HG02623 (cell line): ENCODE measurements around the gene TCEAL7.

Experiments used
- ATAC-seq: cut with Tn5 transposase; IDR thresholded peaks from one replicate; pipeline ENCODE4 v1.9.1; 2021; ENCODE audit warnings: moderate library complexity; ENCODE audit not compliant: unreplicated experiment

The TCEAL7 gene

DNA sequence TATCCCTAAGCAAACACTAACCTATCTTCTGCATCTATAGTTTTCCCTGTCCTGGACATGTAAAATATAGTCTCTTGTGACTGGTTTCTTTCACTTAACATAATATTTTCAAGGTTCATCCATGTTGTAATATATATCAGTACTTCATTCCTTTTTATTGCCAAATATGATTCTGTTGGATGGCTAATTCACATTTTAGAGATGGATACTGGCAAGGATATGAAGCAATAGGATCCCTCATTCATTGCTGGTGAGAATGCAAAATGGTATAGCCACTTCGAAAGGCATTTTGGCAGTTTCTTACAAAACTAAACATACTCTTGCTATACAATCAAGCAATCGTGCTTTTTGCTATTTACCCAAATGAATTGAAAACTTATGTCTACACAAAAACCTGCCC, 33.0 kb downstream of the TCEAL7 start:
- ATAC-seq: no peak

DNA sequence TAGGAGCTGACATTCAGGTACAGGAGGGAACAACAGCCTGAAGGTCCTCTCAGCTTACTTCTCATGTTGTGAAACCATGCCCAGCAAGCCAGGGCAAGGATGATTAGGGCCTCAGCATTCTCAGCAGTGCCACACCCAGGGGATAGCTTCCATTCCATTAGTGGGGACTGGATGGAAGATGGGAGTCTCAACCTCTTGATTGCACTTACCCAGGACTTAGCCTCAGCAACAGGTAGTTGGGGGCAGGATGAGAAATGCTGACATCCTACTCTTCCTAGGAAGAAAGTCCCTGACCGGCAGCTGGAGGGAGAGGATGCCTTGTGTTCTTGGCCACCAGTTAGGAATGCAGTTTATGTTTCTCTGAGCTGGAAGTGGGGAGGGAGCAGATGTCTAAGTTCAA, 37.5 kb downstream of the TCEAL7 start:
- ATAC-seq: no peak

GRCh38 chrX:103369479-103369878, 39.4 kb downstream of the TCEAL7 start:
- no peak for ATAC-seq

GRCh38 chrX:103372886-103373285, 42.8 kb downstream of the TCEAL7 start:
- no peak for ATAC-seq

GRCh38 chrX:103373581-103373980, 43.5 kb downstream of the TCEAL7 start:
- no peak for ATAC-seq

GRCh38 chrX:103376118-103376978, 46.3 kb downstream of the TCEAL7 start, which contains the start of gene BEX3:
Gene BEX3 (plus strand): TSS chrX:103376538. CDS start chrX:103377522, 984 bp downstream.
- ATAC-seq: no peak

DNA sequence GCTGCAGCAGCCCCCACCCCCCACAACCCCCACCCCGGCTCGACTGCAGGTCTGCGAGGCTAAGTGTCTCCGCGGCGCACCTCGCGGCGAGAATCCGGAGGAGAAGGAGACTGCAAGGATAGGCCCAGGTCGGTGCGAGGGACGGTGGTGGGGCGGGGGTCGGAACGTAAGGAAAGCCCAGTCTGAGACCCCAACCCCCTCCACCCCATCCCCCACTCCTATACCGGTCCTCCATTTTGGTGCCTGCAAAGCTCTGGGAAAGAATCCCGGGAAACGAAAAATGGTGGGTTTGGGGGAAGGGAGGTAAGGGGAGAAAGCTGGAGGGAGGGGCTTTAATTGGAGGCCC, 46.9 kb downstream of the TCEAL7 start:
- no peak for ATAC-seq

- ATAC-seq: no peak
These were observed 49.0 kb downstream of the TCEAL7 start for GRCh38 chrX:103378990-103379389.
